GM23248 (cell line): ENCODE data around the gene RBM45.

Experiments
- EZH2 ChIP-seq: fragments of 200-600 bp; sonication (generic); IDR thresholded peaks from 2 replicates; pipeline ENCODE4 v1.6.1; 2018; ENCODE audit warnings: antibody characterized with exemption, mild to moderate bottlenecking; ENCODE audit not compliant: insufficient read depth, poor library complexity, severe bottlenecking
- EZH2phosphoT487 ChIP-seq: fragments of 200-600 bp; sonication (generic); IDR thresholded peaks from 2 replicates; pipeline ENCODE4 v1.6.1; 2018; ENCODE audit warnings: antibody characterized with exemption, moderate library complexity, mild to moderate bottlenecking, low read depth; ENCODE audit not compliant: insufficient read depth

DNA sequence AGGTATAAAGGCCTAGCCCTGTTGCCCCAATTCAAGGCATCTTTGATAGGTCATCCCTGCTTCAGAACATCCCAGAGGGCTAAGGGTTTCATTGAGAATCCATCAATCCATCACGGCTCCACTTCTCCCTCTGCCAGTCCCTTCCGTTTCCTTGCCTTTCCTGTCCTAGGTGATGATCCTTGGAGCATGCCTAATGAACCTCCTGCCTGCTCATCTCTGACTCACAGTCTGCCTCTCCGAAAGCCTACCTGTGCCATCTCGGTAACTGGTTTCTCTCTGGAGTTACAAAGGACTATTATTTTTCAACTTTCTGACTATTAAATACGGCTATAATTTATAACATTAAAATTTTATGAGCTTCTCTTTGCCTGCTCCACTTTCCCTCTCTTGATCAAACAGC is 45.3 kb downstream of the RBM45 start:
- TF ChIP-seq EZH2 (no peak), EZH2phosphoT487 (no peak)
